GM19397 (cell line): Measurements from ENCODE around the gene PROM1.

Source experiments
- ATAC-seq: cut with Tn5 transposase; IDR thresholded peaks from one replicate; pipeline ENCODE4 v1.9.1; 2021; ENCODE audit warnings: mild to moderate bottlenecking, moderate library complexity; ENCODE audit not compliant: unreplicated experiment

PROM1 gene

GRCh38 chr4:15951781-15952180 is 132.0 kb downstream of the PROM1 start:
- ATAC-seq, result no peak

- no peak for ATAC-seq
Observed at GRCh38 chr4:15948826-15949225, 135.0 kb downstream of the PROM1 start.

GRCh38 chr4:15947684-15948083 is 136.1 kb downstream of the PROM1 start:
- no peak for ATAC-seq

- ATAC-seq, result no peak
Observed at GRCh38 chr4:15945516-15945915, 138.3 kb downstream of the PROM1 start.

GRCh38 chr4:15944895-15945294 is 138.9 kb downstream of the PROM1 start:
- no peak for ATAC-seq

GRCh38 chr4:15942283-15942682 is 141.5 kb downstream of the PROM1 start:
- no peak for ATAC-seq

GRCh38 chr4:15938640-15939039 is 145.2 kb downstream of the PROM1 start, which contains the start of gene FGFBP1:
FGFBP1 (minus strand) TSS chr4:15938740; CDS start chr4:15936632, 2,108 bp downstream.
- no peak for ATAC-seq

GRCh38 chr4:15938182-15938581 is 145.6 kb downstream of the PROM1 start:
- no peak for ATAC-seq

- no peak for ATAC-seq
Observed at GRCh38 chr4:15936495-15936894, 147.3 kb downstream of the PROM1 start.

GRCh38 chr4:15935504-15936402 is 148.1 kb downstream of the PROM1 start:
- ATAC-seq, result no peak

GRCh38 chr4:15934259-15934658 is 149.6 kb downstream of the PROM1 start:
- no peak for ATAC-seq

- ATAC-seq, result no peak
Observed at GRCh38 chr4:15931451-15932210, 152.2 kb downstream of the PROM1 start.

- ATAC-seq, result no peak
Observed at GRCh38 chr4:15930314-15930713, 153.5 kb downstream of the PROM1 start.

- ATAC-seq, result no peak
Observed at GRCh38 chr4:15929540-15929939, 154.3 kb downstream of the PROM1 start.

GRCh38 chr4:15928883-15929282 is 154.9 kb downstream of the PROM1 start:
- ATAC-seq, result no peak

GRCh38 chr4:15926486-15926885 is 157.3 kb downstream of the PROM1 start:
- no peak for ATAC-seq

- ATAC-seq, result no peak
Observed at GRCh38 chr4:15925830-15926229, 158.0 kb downstream of the PROM1 start.

GRCh38 chr4:15921592-15921932 is 162.3 kb downstream of the PROM1 start:
- ATAC-seq, result no peak

GRCh38 chr4:15920723-15921591 is 162.9 kb downstream of the PROM1 start:
- no peak for ATAC-seq

GRCh38 chr4:15918484-15919129 is 165.2 kb downstream of the PROM1 start:
- no peak for ATAC-seq
